ENCODE data around the gene GYG1.

GRCh38 chr3:149044339-149045083 is 53.2 kb downstream of the GYG1 start:
- TF ChIP-seq CTCF (IDR thresholded peaks at IDR 0.05) (no peak), POLR2AphosphoS5 (IDR thresholded peaks at IDR 0.05; ENCODE audit: low read depth, low read length) (no peak), REST (IDR thresholded peaks at IDR 0.05; ENCODE audit: insufficient read depth in 1 of 2, low read depth in 2 of 2, low read length in 1 of 2) (no peak)

Data from Panc1 (cell line).